GM12878 (cell line): ENCODE data around the gene PDZRN3. TPM values are rescaled to one million over a fixed set of nuclear protein-coding genes. Genes with fewer than 3 reads are reported as not detected.
A peak's percentile ranks its signal among the peaks of the same experiment; 100 is the strongest.

Experiments
- ATAC-seq: fragments of 200-7000 bp; cut with Tn5 transposase; 3 replicates; pipeline ENCODE4 v1.9.1; 2020; ENCODE audit warnings: mild to moderate bottlenecking, moderate library complexity
- BruUV-seq: library from RNA; stranded (reverse); fragments of 400-500 nt; replicated peaks from 2 replicates; lab custom pipeline; 2021; lab: Mats Ljungman, UMichigan
- CTCF ChIA-PET: fragments of 300-600 bp; sonication (Branson Sonifier 250); formaldehyde crosslinking; extraction: SDS; loops from one replicate; lab custom pipeline; 2021; ENCODE audit warnings: inconsistent platforms; lab: Yijun Ruan, JAX
- POLR2A ChIA-PET: fragments of 350-600 bp; formaldehyde crosslinking; extraction: SDS; loops from one replicate; lab custom pipeline; 2021; ENCODE audit warnings: inconsistent platforms; lab: Charles Lee
- RAD21 ChIA-PET: fragments of 300-600 bp; sonication (Branson Sonifier 250); formaldehyde crosslinking; loops from one replicate; lab custom pipeline; 2023; ENCODE audit warnings: antibody characterized with exemption; ENCODE audit not compliant: unreplicated experiment; lab: Charles Lee
- SMC1A ChIA-PET: fragments of 300-600 bp; sonication (Branson Sonifier 250); formaldehyde crosslinking; loops from one replicate; lab custom pipeline; 2023; ENCODE audit not compliant: unreplicated experiment, uncharacterized antibody; lab: Charles Lee
- DNase-seq: peaks from one replicate; pipeline ENCODE4 v3.0.0-alpha.2; 2011; ENCODE audit warnings: low read depth, low spot score
- FAIRE-seq: peaks from 3 replicates; lab custom pipeline; 2011; peaks lifted over from hg19 to GRCh38; lab: Jason Lieb, UNC
- H2AFZ ChIP-seq: 2 replicates; pipeline ENCODE4 v1.6.0; 2011; ENCODE audit warnings: low read depth, low read length, control low read depth; ENCODE audit not compliant: control insufficient read depth
- H3K27ac ChIP-seq: 2 replicates; pipeline ENCODE4 v1.5.1; 2011; ENCODE audit warnings: control low read depth; ENCODE audit not compliant: control insufficient read depth, insufficient read depth
- H3K27me3 ChIP-seq, 2 experiments: replicated peaks in 1 of 2; 2 replicates each; pipeline versions ENCODE4 v1.6.0 to v1.6.1; 2011; ENCODE audit warnings: low read length in 1 of 2; ENCODE audit not compliant: control insufficient read depth in 2 of 2, insufficient read depth in 2 of 2
- H3K36me3 ChIP-seq, 2 experiments: 2 replicates each; pipeline ENCODE4 v1.5.1; 2011; ENCODE audit warnings: low read length in 1 of 2; ENCODE audit not compliant: control insufficient read depth in 2 of 2, insufficient read depth in 2 of 2
- H3K4me1 ChIP-seq: 2 replicates; pipeline ENCODE4 v1.6.1; 2011; ENCODE audit warnings: mild to moderate bottlenecking, low read length, moderate library complexity, mixed read lengths; ENCODE audit not compliant: control insufficient read depth, insufficient read depth
- H3K4me2 ChIP-seq: 2 replicates; pipeline ENCODE4 v1.6.0; 2011; ENCODE audit warnings: control low read depth; ENCODE audit not compliant: control insufficient read depth, insufficient read depth
- H3K4me3 ChIP-seq: fragments of 200-600 bp; sonication (generic); 2 replicates; pipeline ENCODE4 v1.5.1; 2016
- H3K79me2 ChIP-seq: 2 replicates; pipeline ENCODE4 v1.6.0; 2011; ENCODE audit warnings: low read length; ENCODE audit not compliant: control insufficient read depth, insufficient read depth
- H3K9ac ChIP-seq: 2 replicates; pipeline ENCODE4 v1.8.0; 2011; ENCODE audit warnings: low read length, control low read depth, mixed read lengths; ENCODE audit not compliant: control insufficient read depth, insufficient read depth
- H3K9me3 ChIP-seq: replicated peaks from 3 replicates; pipeline ENCODE4 v1.5.1; 2011; ENCODE audit warnings: mild to moderate bottlenecking, low read length; ENCODE audit not compliant: control insufficient read depth, insufficient read depth
- H4K20me1 ChIP-seq: 2 replicates; pipeline ENCODE4 v1.6.0; 2011; ENCODE audit not compliant: control insufficient read depth, insufficient read depth
- ATF3 ChIP-seq: IDR thresholded peaks from 2 replicates; pipeline ENCODE4 v1.6.1; 2011; ENCODE audit warnings: low read depth, mild to moderate bottlenecking, low read length, moderate library complexity, borderline replicate concordance; ENCODE audit errors: extremely low read depth
- CHD1 ChIP-seq: IDR thresholded peaks from 2 replicates; pipeline ENCODE4 v1.6.1; 2012; ENCODE audit warnings: low read depth, low read length, improper control_type of control experiment
- EGR1 ChIP-seq, 2 experiments: IDR thresholded peaks; 1 replicate in 1 of 2; 2 replicates in 1 of 2; pipeline ENCODE4 v1.6.1; 2011 to 2012; ENCODE audit warnings: low read depth in 2 of 2, low read length in 2 of 2, borderline replicate concordance in 1 of 2, mild to moderate bottlenecking in 1 of 2, moderate library complexity in 1 of 2
- EP300 ChIP-seq, 2 experiments: fragments of 150-350 bp in 1 of 2; IDR thresholded peaks; 2 replicates each; pipeline ENCODE4 v1.6.1; 2011 to 2012; ENCODE audit warnings: low read depth in 2 of 2, low read length in 2 of 2, borderline replicate concordance in 1 of 2, improper control_type of control experiment in 1 of 2, inconsistent platforms in 1 of 2; ENCODE audit not compliant: control insufficient read depth in 1 of 2
- FOXK2 ChIP-seq: fragments of 450-650 bp; IDR thresholded peaks from 2 replicates; pipeline ENCODE4 v1.6.1; 2017; ENCODE audit warnings: mild to moderate bottlenecking, moderate library complexity
- HSF1 ChIP-seq: fragments of 150-350 bp; IDR thresholded peaks from 2 replicates; pipeline ENCODE4 v1.6.1; 2014; ENCODE audit warnings: mild to moderate bottlenecking, low read depth, low read length
- IKZF1 ChIP-seq: fragments of 450-650 bp; conservative IDR thresholded peaks from 2 replicates; pipeline ENCODE4 v1.6.1; 2017; ENCODE audit warnings: antibody characterized with exemption, mild to moderate bottlenecking
- MLLT1 ChIP-seq: fragments of 450-650 bp; IDR thresholded peaks from 2 replicates; pipeline ENCODE4 v1.6.1; 2016; ENCODE audit warnings: mild to moderate bottlenecking
- RAD51 ChIP-seq: fragments of 450-650 bp; IDR thresholded peaks from 2 replicates; pipeline ENCODE4 v1.6.1; 2016; ENCODE audit warnings: moderate library complexity, mild to moderate bottlenecking, inconsistent platforms
- RBBP5 ChIP-seq: fragments of 200-600 bp; sonication (generic); conservative IDR thresholded peaks from 2 replicates; pipeline ENCODE4 v1.6.1; 2016
- SREBF1 ChIP-seq: IDR thresholded peaks from 2 replicates; pipeline ENCODE4 v1.6.1; 2012; ENCODE audit warnings: mild to moderate bottlenecking, low read length
- SUZ12 ChIP-seq: fragments of 200-600 bp; sonication (generic); IDR thresholded peaks from one replicate; pipeline ENCODE4 v1.6.1; 2018; ENCODE audit warnings: antibody characterized with exemption, mild to moderate bottlenecking; ENCODE audit not compliant: unreplicated experiment
- ZBTB40 ChIP-seq: fragments of 450-650 bp; IDR thresholded peaks from 2 replicates; pipeline ENCODE4 v1.6.1; 2016; ENCODE audit warnings: mild to moderate bottlenecking, moderate library complexity, borderline replicate concordance
- ZNF384 ChIP-seq: IDR thresholded peaks from 2 replicates; pipeline ENCODE4 v1.6.1; 2012; ENCODE audit warnings: low read depth, mild to moderate bottlenecking, low read length, improper control_type of control experiment, borderline replicate concordance
- WGBS: methylation state at CpG from one replicate; pipeline ENCODE4 v1.1.6; 2016; ENCODE audit warnings: low lambda C conversion rate; ENCODE audit not compliant: insufficient replicate concordance, insufficient coverage; ENCODE audit errors: missing lambda C conversion rate; 5-methylcytosine and 5-hydroxymethylcytosine counted together
- in situ Hi-C: fragments of 300-500 bp; cut with MboI; formaldehyde crosslinking; loops from 9 replicates; pipeline ENCODE4 v1.14.3; 2018; ENCODE audit warnings: mixed read lengths
- intact Hi-C: fragments of 100-400 bp; cut with micrococcal nuclease; formaldehyde crosslinking; loops from one replicate; pipeline ENCODE4 v1.14.2; 2022; ENCODE audit not compliant: unreplicated experiment
- polyA plus RNA-seq, 11 experiments: library from polyadenylated mRNA; depleted of rRNA in 4 of 11; unstranded in 6 of 11; stranded (reverse) in 5 of 11; fragments of >200 nt; fragmentation: Nextera tagmentation in 4 of 11; fragmentation: Illumina TruSeq in 1 of 11; extraction: Ambion mirVana in 4 of 11; extraction: Trizol in 1 of 11; gene quantifications; 1 replicate in 1 of 11; 2 replicates in 10 of 11; pipeline versions ENCODE4 v1.2.1 to v1.2.3, GENCODE V29; 2011 to 2016; ENCODE audit warnings: inconsistent platforms in 2 of 11, missing spikeins in 2 of 11, low read depth in 1 of 11
- total RNA-seq, 4 experiments: library from RNA; depleted of rRNA in 3 of 4; stranded (reverse); fragments of >200 nt in 3 of 4; fragmentation: Illumina TruSeq in 1 of 4; extraction: Trizol in 1 of 4; gene quantifications; 2 replicates each; pipeline versions ENCODE4 v1.2.1 to v1.2.3, GENCODE V29; 2013 to 2021

The PDZRN3 gene
- total and polyA plus RNA-seq, 10 of the 15 experiments (the other 5 are each of a cell fraction or from before 2014, with no cell fraction given) = 0.07 to 0.37 (median 0.12) TPM; not detected in 6

- WGBS = 0% methylated on average over 4 of the region's 4 CpGs
- SMC1A ChIA-PET = interaction anchor here (1.0 to 1.1 kb wide), 4 partner anchors 9 to 53 kb away, joined by 3 to 5 read pairs (median 4); no protein-coding TSS in a partner anchor
- no peaks in the 10 kb centered on the region for H3K27me3 ChIP-seq
- no peak for TF ChIP-seq CHD1
- peak; percentile 86 to 99 for TF ChIP-seq EP300 (IDR thresholded peaks at IDR 0.05; ENCODE audit: borderline replicate concordance in 1 of 2, control insufficient read depth in 1 of 2, low read depth in 2 of 2, low read length in 2 of 2)
- no peak for TF ChIP-seq ZNF384
- peak; percentile 87 for TF ChIP-seq MLLT1
- no peak for TF ChIP-seq EGR1 (IDR thresholded peaks at IDR 0.05; ENCODE audit: borderline replicate concordance in 1 of 2, low read depth in 2 of 2, low read length in 2 of 2)
- TF ChIP-seq ZBTB40 = peak; percentile 22; the same call in 1 of the 2 replicates
- no peak for TF ChIP-seq HSF1
- TF ChIP-seq SREBF1 = no peak
- peak; percentile 82 for TF ChIP-seq IKZF1
- TF ChIP-seq RAD51 = peak; percentile 72
- TF ChIP-seq RBBP5 = peak; percentile 63; the same call in 1 of the 2 replicates
- TF ChIP-seq FOXK2 = no peak
- TF ChIP-seq ATF3 = no peak
- no peak for TF ChIP-seq SUZ12
Measured at GRCh38 chr3:73448761-73449301, 175.9 kb downstream of the PDZRN3 start.

More at GRCh38 chr3:73448761-73449301, 175.9 kb downstream of the PDZRN3 start:
- in situ Hi-C loops (no loop called here), intact Hi-C loops (loop anchor here (1.0 to 5.0 kb wide), 3 partner anchors 50 to 347 kb away; no protein-coding TSS in a partner anchor)
- BruUV-seq = no TSS peak
- ChIA-PET RAD21 (interaction anchor here (0.9 to 2.3 kb wide), 2 partner anchors 48 to 54 kb away, joined by 3 to 14 read pairs; no protein-coding TSS in a partner anchor), POLR2A (no interaction called here), CTCF (interaction anchor here (1.0 to 2.4 kb wide), 6 partner anchors 11 to 347 kb away, joined by 3 to 9 read pairs (median 4); no protein-coding TSS in a partner anchor)
- Histone ChIP-seq H3K4me2 (peak overlapping the region; percentile 76), H3K36me3 (no peaks in the 10 kb centered on the region), H3K27ac (peak overlapping the region; percentile 80), H3K4me1 (peaks cover 37% of the 10 kb centered on the region), H4K20me1 (no peaks in the 10 kb centered on the region), H3K4me3 (peak overlapping the region; percentile 3; the same call in 1 of the 2 replicates), H3K9me3 (no peaks in the 10 kb centered on the region; the same call in 2 of the 3 replicates), H3K9ac (peak overlapping the region; percentile 31), H3K79me2 (no peaks in the 10 kb centered on the region), H2AFZ (no peak overlapping the region; the same call in 1 of the 2 replicates)
- FAIRE-seq (peak; percentile 98), ATAC-seq (peak; percentile 87), DNase-seq (peak; percentile 94)
